HPDE6-E6E7 (cell line): ENCODE data around the gene RUFY4.
"Not testable (repeated sequence)": the region's sequence is repeated elsewhere in the genome, so short reads cannot be mapped to it uniquely, and the experiment has no call there.

Experiments
- DNase-seq: peaks from one replicate; pipeline ENCODE4 v3.0.0; 2011; ENCODE audit warnings: missing footprints; ENCODE audit errors: extremely low spot score

RUFY4 gene

GRCh38 chr2:218068721-218069334 is at the start of gene RUFY4:
Gene RUFY4, plus strand, starts transcription at chr2:218069253. Its CDS starts 1,353 bp downstream, at chr2:218070606.
- DNase-seq, result not testable (repeated sequence)

- DNase-seq, result no peak
Measured at GRCh38 chr2:218019411-218020060, 49.5 kb upstream of the RUFY4 start.

GRCh38 chr2:218020281-218020680 is 48.8 kb upstream of the RUFY4 start:
- DNase-seq, result no peak

- DNase-seq, result no peak
Measured at GRCh38 chr2:218020966-218021535, 48.0 kb upstream of the RUFY4 start.

GRCh38 chr2:218021536-218022071 is 47.4 kb upstream of the RUFY4 start:
- no peak for DNase-seq

GRCh38 chr2:218022131-218022850 is 46.8 kb upstream of the RUFY4 start:
- DNase-seq, result no peak

- no peak for DNase-seq
Measured at GRCh38 chr2:218022851-218023530, 46.1 kb upstream of the RUFY4 start.

GRCh38 chr2:218023636-218024035 is 45.4 kb upstream of the RUFY4 start:
- no peak for DNase-seq

GRCh38 chr2:218024336-218024735 is 44.7 kb upstream of the RUFY4 start:
- DNase-seq, result no peak

GRCh38 chr2:218024871-218025270 is 44.2 kb upstream of the RUFY4 start:
- no peak for DNase-seq

- DNase-seq, result no peak
Measured at GRCh38 chr2:218026244-218026643, 42.8 kb upstream of the RUFY4 start.

GRCh38 chr2:218026676-218027425 is 42.2 kb upstream of the RUFY4 start:
- DNase-seq, result no peak

GRCh38 chr2:218027426-218028188 is 41.4 kb upstream of the RUFY4 start:
- no peak for DNase-seq

- no peak for DNase-seq
Measured at GRCh38 chr2:218028189-218028495, 40.9 kb upstream of the RUFY4 start.

GRCh38 chr2:218028562-218029348 is 40.3 kb upstream of the RUFY4 start:
- DNase-seq, result no peak

- no peak for DNase-seq
Measured at GRCh38 chr2:218029366-218030360, 39.4 kb upstream of the RUFY4 start.

- DNase-seq, result no peak
Measured at GRCh38 chr2:218030409-218031195, 38.5 kb upstream of the RUFY4 start.

GRCh38 chr2:218031261-218031660 is 37.8 kb upstream of the RUFY4 start:
- no peak for DNase-seq
